ENCODE results near the gene ESPNL.

GRCh38 chr2:238053191-238053776 is 46.9 kb upstream of the ESPNL start:
- TF ChIP-seq CTCF (IDR thresholded peaks at IDR 0.05; ENCODE audit: low read depth, low read length, missing input control) = no peak
- TF ChIP-seq ATF3 (IDR thresholded peaks at IDR 0.05) = no peak
- no peak for TF ChIP-seq SP1 (IDR thresholded peaks at IDR 0.05)
- no peak for TF ChIP-seq RAD21 (IDR thresholded peaks at IDR 0.05)
- TF ChIP-seq TAF1 (conservative IDR thresholded peaks at IDR 0.05) = no peak
- no peak for TF ChIP-seq REST (IDR thresholded peaks at IDR 0.05)
- TF ChIP-seq YY1 (IDR thresholded peaks at IDR 0.05) = no peak
- no peak for TF ChIP-seq EGR1 (IDR thresholded peaks at IDR 0.05; ENCODE audit: low read depth in 2 of 2)
- no peak for TF ChIP-seq GABPA (IDR thresholded peaks at IDR 0.05 in 1 of 2, conservative IDR thresholded peaks at IDR 0.05 in 1 of 2)
- no peak for TF ChIP-seq ZBTB33 (IDR thresholded peaks at IDR 0.05)
- no peak for TF ChIP-seq HNF4A (conservative IDR thresholded peaks at IDR 0.05)
